AG08396 (cell line): ENCODE results near the gene PIGR.

Source experiments
- DNase-seq: peaks from one replicate; pipeline ENCODE4 v3.0.0; 2012; ENCODE audit warnings: low spot score, mixed read lengths

PIGR gene

GRCh38 chr1:206890125-206891060 lies 55.9 kb downstream of the PIGR start:
- no peak for DNase-seq

GRCh38 chr1:206887701-206888100 lies 58.6 kb downstream of the PIGR start:
- no peak for DNase-seq

- no peak for DNase-seq
Observed at GRCh38 chr1:206886831-206887230, 59.4 kb downstream of the PIGR start.

GRCh38 chr1:206885341-206886060 lies 60.8 kb downstream of the PIGR start:
- DNase-seq: no peak

GRCh38 chr1:206883876-206884275 lies 62.4 kb downstream of the PIGR start:
- DNase-seq: no peak

- DNase-seq: no peak
Observed at GRCh38 chr1:206883160-206883559, 63.1 kb downstream of the PIGR start.

- DNase-seq: no peak
Observed at GRCh38 chr1:206882555-206882954, 63.7 kb downstream of the PIGR start.

GRCh38 chr1:206880314-206880713 lies 66.0 kb downstream of the PIGR start:
- no peak for DNase-seq
